Activated CD4-positive, CD25-positive, alpha-beta regulatory T cell (primary cell): ENCODE measurements around the gene CIAO1.
"Not testable (repeated sequence)": the region's sequence is repeated elsewhere in the genome, so short reads cannot be mapped to it uniquely, and the experiment has no call there.

Experiments
- DNase-seq, 4 experiments: peaks; one replicate each; lab custom pipeline; 2025; lab: John Stamatoyannopoulos, UW

CIAO1 gene

DNA sequence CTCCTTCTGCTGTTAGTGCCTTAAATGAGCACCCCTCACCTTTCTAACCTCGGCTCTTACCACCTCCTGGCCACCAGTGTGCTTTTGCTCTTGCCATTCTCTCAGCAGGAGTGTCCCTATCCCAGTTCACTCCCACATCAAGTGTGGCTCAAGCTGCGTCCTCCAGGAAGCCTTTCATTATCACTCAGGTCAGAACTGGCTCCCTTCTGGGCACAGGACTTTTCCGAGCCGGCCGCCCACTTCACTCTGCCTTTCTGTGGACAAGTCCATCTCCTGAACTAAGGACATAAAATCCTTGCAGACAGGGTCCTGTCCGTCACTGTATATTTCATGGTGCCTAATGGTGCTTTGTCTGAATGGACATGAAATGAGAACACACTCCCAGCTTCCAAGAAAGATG is 15.8 kb upstream of the CIAO1 start:
- no peak for DNase-seq

GRCh38 chr2:96251721-96252292 is 14.2 kb upstream of the CIAO1 start:
- no peak for DNase-seq

GRCh38 chr2:96252526-96252925 is 13.5 kb upstream of the CIAO1 start:
- DNase-seq = no peak

GRCh38 chr2:96253006-96253405 is 13.0 kb upstream of the CIAO1 start:
- no peak for DNase-seq

- no peak for DNase-seq
These were observed 11.5 kb upstream of the CIAO1 start for GRCh38 chr2:96254571-96254970.

- no peak for DNase-seq
These were observed 9.4 kb upstream of the CIAO1 start for GRCh38 chr2:96256611-96257113.

GRCh38 chr2:96257744-96258143 is 8.3 kb upstream of the CIAO1 start:
- not testable (repeated sequence) for DNase-seq

GRCh38 chr2:96258166-96259022 is 7.6 kb upstream of the CIAO1 start:
- DNase-seq = no peak

DNA sequence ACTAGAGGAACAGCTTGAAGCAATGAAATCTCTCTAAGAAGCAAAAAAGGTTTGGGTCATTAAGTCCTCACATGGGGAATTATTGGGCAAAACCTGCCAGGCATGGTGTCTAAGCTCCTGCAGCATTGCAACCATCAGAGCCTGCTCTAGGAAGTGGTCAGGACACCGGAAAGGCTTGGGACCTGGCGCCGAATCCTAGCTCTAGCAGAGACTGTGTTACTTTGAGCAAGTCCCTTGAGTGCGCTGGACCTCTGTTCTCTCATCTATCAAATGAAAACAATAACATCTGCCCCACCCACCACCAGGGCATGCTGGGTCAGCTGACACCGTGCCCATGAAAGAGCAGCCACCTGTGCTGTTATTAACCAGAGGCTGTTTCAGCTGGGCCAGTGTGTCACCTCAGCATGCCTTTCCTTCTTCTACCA is 6.5 kb upstream of the CIAO1 start:
- DNase-seq = no peak

- DNase-seq = no peak
These were observed 5.4 kb upstream of the CIAO1 start for GRCh38 chr2:96260387-96261260.

- DNase-seq = no peak
These were observed 4.6 kb upstream of the CIAO1 start for GRCh38 chr2:96261328-96262003.

DNA sequence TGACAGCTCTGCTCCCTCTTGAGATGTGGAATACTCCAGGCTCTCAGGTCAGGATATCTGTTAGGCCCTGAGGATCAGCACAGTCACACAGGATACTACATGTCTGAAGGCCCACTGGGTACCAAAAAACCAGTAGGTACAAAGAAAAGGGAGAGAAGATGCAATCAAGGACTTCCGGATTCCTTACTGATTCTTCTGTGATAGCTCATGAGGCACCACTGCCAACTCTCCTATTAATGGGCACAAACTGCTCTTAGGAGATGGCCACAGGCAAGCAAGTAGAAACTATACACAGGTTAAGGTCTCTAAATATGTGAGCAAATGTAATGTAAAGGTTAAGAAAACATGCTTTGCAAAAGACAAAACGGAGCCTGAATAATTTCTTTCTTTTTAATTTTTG is 3.7 kb upstream of the CIAO1 start:
- no peak for DNase-seq

DNA sequence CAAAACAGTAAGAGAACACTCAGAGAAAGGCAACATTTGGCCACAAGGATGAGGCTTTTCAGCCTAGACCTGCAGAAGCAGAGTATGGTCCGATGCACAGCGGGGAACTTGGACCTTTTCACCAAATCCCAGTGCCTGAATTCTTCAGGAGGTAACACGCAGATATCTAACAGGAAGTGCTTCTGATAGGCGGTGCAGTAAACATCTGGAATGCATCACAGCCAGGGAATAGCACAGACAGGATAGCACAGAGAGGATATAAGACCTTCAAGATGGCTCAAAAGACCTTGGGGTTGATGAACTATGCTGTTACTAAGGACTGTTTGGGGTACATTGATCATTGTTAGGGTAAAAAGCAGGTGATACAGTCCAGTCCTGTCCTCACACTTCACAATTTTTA is 1.9 kb upstream of the CIAO1 start:
- DNase-seq = no peak

DNA sequence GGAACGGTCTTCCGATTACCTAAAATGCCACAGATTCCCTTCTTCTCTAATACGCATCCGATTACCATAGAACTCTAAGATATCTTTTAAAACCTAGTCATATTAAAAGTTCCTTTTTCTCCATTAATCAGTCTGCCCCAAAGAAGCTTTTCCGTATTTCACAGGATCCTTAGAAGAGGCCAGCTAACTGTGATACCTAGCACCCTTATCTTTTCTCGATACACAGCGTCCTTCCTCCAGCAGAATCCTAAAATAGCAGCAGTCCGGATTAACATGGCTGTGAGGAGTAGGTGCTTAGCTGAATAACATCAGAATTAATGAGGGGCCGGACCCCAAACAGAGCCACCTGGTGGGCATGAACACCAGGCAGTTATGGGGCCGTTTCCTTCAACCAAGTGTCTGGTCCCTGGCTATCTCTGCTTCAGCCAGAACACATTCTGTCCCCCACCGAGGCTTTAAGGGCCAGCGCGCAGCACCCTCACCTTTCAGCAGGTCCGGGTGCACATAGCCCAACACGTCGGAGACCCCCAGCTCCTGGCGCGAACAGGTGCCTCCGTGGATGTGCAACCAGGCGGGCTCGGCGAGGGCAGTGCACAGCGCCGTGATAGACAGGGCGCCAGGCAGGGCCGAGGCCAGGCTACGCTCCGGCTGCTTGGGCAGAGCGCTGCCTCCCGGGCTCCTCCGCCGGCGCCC is 1.2 kb upstream of the CIAO1 start:
- DNase-seq = peak in 1 of 4 experiments; percentile 12

DNA sequence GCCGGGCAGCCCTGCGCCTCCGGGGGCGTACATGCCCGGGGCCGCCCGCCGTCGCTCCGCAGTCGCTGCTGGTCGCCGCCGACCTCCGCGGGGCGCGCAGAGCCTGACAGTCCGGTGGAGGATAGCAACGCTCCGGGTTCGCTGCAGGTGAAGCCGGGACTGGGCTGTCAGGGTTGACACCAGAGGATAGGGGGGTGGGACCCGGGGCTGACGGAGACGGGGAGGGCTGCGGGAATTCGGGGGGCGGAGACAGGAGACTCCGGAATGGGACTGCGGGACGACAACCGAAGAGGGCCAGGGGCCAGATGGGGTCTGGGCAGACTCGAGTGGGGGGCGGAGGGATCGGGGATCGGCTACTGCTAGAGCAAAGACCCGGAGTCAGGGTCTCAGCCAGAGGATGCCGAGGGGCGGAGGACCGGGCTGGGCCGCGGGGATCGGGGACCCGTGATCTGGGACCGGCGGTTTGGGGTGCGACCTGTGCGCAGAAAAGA is 631 bp upstream of the CIAO1 start:
- DNase-seq = peak in 1 of 4 experiments; percentile 47

- peak in 2 of 4 experiments; percentile 5 to 25 for DNase-seq
These were observed 1.3 kb downstream of the CIAO1 start for GRCh38 chr2:96267159-96267971.

GRCh38 chr2:96271995-96272394 is 6.0 kb downstream of the CIAO1 start:
- no peak for DNase-seq

DNA sequence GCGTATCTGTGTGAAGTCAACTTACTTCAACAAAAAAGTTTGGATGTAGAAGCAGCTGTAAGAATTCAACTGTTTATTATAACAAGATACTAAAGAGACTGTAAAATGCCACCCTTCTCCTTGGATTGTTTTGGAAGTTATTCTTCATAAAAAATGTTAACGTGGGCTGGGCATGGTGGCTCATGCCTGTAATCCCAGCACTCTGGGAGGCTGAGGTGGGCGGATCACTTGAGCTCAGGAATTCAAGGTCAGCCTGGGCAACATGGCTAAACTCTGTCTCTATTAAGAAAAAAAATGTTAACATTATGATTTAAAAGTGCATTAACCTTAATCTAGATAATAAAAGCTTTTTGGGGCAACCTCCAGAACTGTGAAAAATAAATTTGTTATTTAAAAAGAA is 7.7 kb downstream of the CIAO1 start:
- DNase-seq = no peak

DNA sequence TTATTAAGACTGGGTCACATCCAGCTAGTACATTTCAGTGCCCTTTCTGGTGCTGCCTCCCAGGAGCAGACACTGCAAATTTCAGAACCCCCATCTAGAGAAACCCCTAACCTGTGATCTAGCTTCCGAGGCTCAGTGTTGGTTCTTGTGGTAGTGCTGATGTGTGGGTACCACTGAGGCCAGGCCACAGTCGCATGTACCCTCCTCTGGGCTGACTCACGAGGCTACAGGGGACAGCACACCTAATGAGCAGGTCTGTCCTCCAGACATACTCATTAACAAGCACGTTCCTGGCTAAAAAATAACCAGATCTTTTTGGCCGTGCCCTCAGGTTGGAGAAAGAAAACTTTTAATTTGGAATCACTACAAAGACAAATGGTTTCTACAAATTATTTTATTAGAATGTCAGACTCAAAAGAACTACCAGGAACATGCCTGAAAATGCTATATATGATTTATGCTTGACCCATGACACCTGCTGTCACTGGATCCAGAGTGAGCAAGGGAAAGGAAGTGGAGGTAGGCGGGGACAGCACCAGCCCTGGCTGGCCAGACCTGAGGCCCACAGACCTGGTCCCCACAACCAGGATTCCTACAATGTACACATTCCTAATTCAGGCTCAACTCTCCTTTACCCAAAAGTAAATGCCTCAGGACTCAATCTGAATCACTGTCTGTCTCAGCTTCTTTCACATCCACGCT is 8.5 kb downstream of the CIAO1 start:
- no peak for DNase-seq
